Body of pancreas (tissue), 4 donors: Measurements from ENCODE around the gene PLA2R1. TPM values are rescaled to one million over a fixed set of nuclear protein-coding genes. Genes with fewer than 3 reads are reported as not detected.

ENCODE experiments used
- ATAC-seq: fragments of 150-250 bp; one replicate; pipeline ENCODE4 v1.9.1; 2016
- DNase-seq, 4 donors: peaks; one replicate each; pipeline ENCODE4 v3.0.0-alpha.2; 2019
- H3K27ac ChIP-seq, 4 donors: fragments of 200-600 bp; sonication (generic); 1 replicate in 3 of 4; 2 replicates in 1 of 4; pipeline versions ENCODE4 v1.5.1 to v1.6.1; 2016 to 2019; ENCODE audit warnings: mild to moderate bottlenecking in 1 of 4, mixed read lengths in 1 of 4, moderate library complexity in 1 of 4
- H3K27me3 ChIP-seq, 2 donors: fragments of 200-600 bp; sonication (generic); one replicate each; pipeline ENCODE4 v1.6.0; 2016; ENCODE audit warnings: mild to moderate bottlenecking in 1 of 2
- H3K36me3 ChIP-seq, 2 donors: fragments of 200-600 bp; sonication (generic); replicated peaks in 1 of 2; 2 replicates each; pipeline ENCODE4 v1.5.1; 2016; ENCODE audit warnings: low read depth in 2 of 2; ENCODE audit not compliant: insufficient read depth in 1 of 2
- H3K4me1 ChIP-seq: fragments of 200-600 bp; sonication (generic); one replicate; pipeline ENCODE4 v1.6.0; 2016
- H3K4me3 ChIP-seq, 2 donors: fragments of 200-600 bp; sonication (generic); 1 replicate in 1 of 2; 2 replicates in 1 of 2; pipeline ENCODE4 v1.5.1; 2016 to 2019
- H3K9me3 ChIP-seq, 3 donors: fragments of 200-600 bp; sonication (generic); 1 replicate in 2 of 3; 2 replicates in 1 of 3; pipeline ENCODE4 v1.5.1; 2016
- POLR2A ChIP-seq, 3 donors: fragments of 450-650 bp; IDR thresholded peaks; one replicate each; pipeline ENCODE4 v1.6.1; 2016; ENCODE audit warnings: antibody characterized with exemption in 3 of 3, mild to moderate bottlenecking in 2 of 3
- WGBS, 2 donors: methylation state at CpG; one replicate each; pipeline ENCODE4 v1.1.5; 2017; 5-methylcytosine and 5-hydroxymethylcytosine counted together
- intact Hi-C: fragments of 100-400 bp; cut with DNase I; formaldehyde crosslinking; loops from one replicate; pipeline ENCODE4 v1.15.1; 2023
- total RNA-seq, 2 donors: library from RNA; depleted of rRNA; stranded (reverse); fragments of >200 nt; gene quantifications; one replicate each; pipeline ENCODE4 v1.1.0, GENCODE V29; 2016
- TF ChIP-seq, protein P1 (sequence below), 7 experiments: fragments of 450-650 bp in 4 of 7; fragments of 200-600 bp in 3 of 7; sonication (generic) in 3 of 7; IDR thresholded peaks; one replicate each; pipeline ENCODE4 v1.5.1; 2016 to 2019; ENCODE audit warnings: antibody characterized with exemption in 7 of 7

Gene PLA2R1
- total RNA-seq: 1 to 10 TPM; 1.3 to 2.1 TPM

DNA sequence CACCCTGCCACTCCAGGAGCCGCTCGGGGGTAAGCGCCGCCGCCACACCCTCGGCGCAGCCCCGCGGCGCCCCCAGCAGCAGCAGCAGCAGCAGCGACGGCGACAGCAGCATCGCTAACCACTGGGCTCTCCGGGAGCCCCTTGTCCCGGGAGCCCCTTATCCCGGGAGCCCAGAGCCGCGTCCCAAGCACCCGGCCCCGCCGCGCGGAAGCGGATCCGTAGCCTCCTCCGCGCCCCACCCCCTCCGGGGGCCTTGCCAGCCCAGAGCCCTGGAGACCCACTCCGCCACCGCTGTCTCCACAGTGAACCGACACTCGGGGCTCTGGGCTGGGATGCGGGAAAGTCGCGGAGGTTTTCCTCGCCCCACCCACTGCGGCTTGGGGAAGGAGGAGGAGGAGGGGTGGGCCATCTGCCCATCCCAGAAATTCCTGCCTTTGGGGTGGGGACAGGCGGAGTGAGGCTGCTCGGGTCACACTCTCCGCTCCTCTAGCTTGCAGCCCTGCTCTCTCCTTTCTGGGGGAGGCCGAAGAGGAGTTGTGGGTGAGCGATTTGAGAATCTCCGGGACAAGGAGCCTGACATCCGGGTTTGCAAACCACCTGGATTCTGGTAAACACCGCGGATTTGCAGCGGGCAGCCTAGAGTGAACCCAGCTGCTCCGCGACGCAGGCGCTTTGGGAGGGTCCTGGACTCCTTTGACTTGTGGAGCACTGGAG lies at the start of gene PLA2R1:
Gene PLA2R1, minus strand, starts transcription at position 324 of the 714 bp plus-strand sequence. Its CDS starts 212 bp downstream, at position 112.
- H3K27me3 ChIP-seq: no peaks in the 10 kb centered on the region
- ATAC-seq (peak; percentile 70), DNase-seq (peak; percentile 27 to 52 (median 35))
- intact Hi-C loops: no loop called here
- H3K9me3 ChIP-seq: no peaks in the 10 kb centered on the region
- WGBS, 2 donors: 1 to 4% methylated on average over 15 to 39 of the region's 52 CpGs
- peak within 1 kb of the TSS; percentile 33 to 37 for H3K4me3 ChIP-seq
- TF ChIP-seq, protein P1, sequence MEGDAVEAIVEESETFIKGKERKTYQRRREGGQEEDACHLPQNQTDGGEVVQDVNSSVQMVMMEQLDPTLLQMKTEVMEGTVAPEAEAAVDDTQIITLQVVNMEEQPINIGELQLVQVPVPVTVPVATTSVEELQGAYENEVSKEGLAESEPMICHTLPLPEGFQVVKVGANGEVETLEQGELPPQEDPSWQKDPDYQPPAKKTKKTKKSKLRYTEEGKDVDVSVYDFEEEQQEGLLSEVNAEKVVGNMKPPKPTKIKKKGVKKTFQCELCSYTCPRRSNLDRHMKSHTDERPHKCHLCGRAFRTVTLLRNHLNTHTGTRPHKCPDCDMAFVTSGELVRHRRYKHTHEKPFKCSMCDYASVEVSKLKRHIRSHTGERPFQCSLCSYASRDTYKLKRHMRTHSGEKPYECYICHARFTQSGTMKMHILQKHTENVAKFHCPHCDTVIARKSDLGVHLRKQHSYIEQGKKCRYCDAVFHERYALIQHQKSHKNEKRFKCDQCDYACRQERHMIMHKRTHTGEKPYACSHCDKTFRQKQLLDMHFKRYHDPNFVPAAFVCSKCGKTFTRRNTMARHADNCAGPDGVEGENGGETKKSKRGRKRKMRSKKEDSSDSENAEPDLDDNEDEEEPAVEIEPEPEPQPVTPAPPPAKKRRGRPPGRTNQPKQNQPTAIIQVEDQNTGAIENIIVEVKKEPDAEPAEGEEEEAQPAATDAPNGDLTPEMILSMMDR (IDR thresholded peaks at IDR 0.05): no peak
- TF ChIP-seq POLR2A (IDR thresholded peaks at IDR 0.05): peak in 2 of 3 donors; percentile 10 to 16
- no peaks in the 10 kb centered on the region for H3K36me3 ChIP-seq
- peaks cover 7% of the 10 kb centered on the region for H3K4me1 ChIP-seq
- no peak within 1 kb of the TSS for H3K27ac ChIP-seq

- Histone ChIP-seq H3K4me1 (no peaks in the 10 kb centered on the region), H3K27ac (no peak overlapping the region), H3K36me3 (no peaks in the 10 kb centered on the region), H3K27me3 (no peaks in the 10 kb centered on the region), H3K9me3 (no peaks in the 10 kb centered on the region), H3K4me3 (no peak overlapping the region)
- intact Hi-C loops: no loop called here
- ATAC-seq (no peak), DNase-seq (no peak)
- no peak for TF ChIP-seq POLR2A (IDR thresholded peaks at IDR 0.05)
- TF ChIP-seq, protein P1 (IDR thresholded peaks at IDR 0.05): no peak
- 72% methylated on average over 7 of the region's 7 CpGs for WGBS, 2 donors
Observed at GRCh38 chr2:160110674-160111239, 48.3 kb upstream of the PLA2R1 start.

- Histone ChIP-seq H3K27ac (no peak overlapping the region), H3K9me3 (no peaks in the 10 kb centered on the region), H3K4me1 (no peaks in the 10 kb centered on the region), H3K36me3 (no peaks in the 10 kb centered on the region), H3K27me3 (no peaks in the 10 kb centered on the region), H3K4me3 (no peak overlapping the region)
- ATAC-seq (peak; percentile 87), DNase-seq (peak; percentile 69 to 78 (median 77))
- WGBS, 2 donors: 30 to 40% methylated on average over 8 of the region's 8 CpGs
- no peak for TF ChIP-seq POLR2A (IDR thresholded peaks at IDR 0.05)
- TF ChIP-seq, protein P1 (IDR thresholded peaks at IDR 0.05): peak; percentile 35 to 92 (median 78)
- intact Hi-C loops: no loop called here
Observed at GRCh38 chr2:160109939-160110673, 47.7 kb upstream of the PLA2R1 start.

- no peak for ATAC-seq
- H3K9me3 ChIP-seq: no peaks in the 10 kb centered on the region
- no peaks in the 10 kb centered on the region for H3K36me3 ChIP-seq
- no peak overlapping the region for H3K27ac ChIP-seq
- no peaks in the 10 kb centered on the region for H3K27me3 ChIP-seq
- 69 to 76% methylated on average over 3 of the region's 3 CpGs for WGBS, 2 donors
- intact Hi-C loops: no loop called here
- no peak for DNase-seq
- H3K4me3 ChIP-seq: no peak overlapping the region
- no peaks in the 10 kb centered on the region for H3K4me1 ChIP-seq
- TF ChIP-seq, protein P1 (IDR thresholded peaks at IDR 0.05): no peak
- no peak for TF ChIP-seq POLR2A (IDR thresholded peaks at IDR 0.05)
Observed at GRCh38 chr2:160109243-160109642, 46.8 kb upstream of the PLA2R1 start.
